HCT116 (cell line): ENCODE data around the gene DTX1. TPM values are rescaled to one million over a fixed set of nuclear protein-coding genes. Genes with fewer than 3 reads are reported as not detected.

Source experiments
- ATAC-seq: fragments of 200-7000 bp; cut with Tn5 transposase; 2 replicates; pipeline ENCODE4 v1.9.1; 2020; ENCODE audit warnings: mild to moderate bottlenecking, moderate library complexity
- BruUV-seq: library from RNA; stranded (reverse); fragments of 400-500 nt; replicated peaks from 2 replicates; lab custom pipeline; 2021; lab: Mats Ljungman, UMichigan
- CTCF ChIA-PET: fragments of 300-600 bp; sonication (Branson Sonifier 250); formaldehyde crosslinking; loops from one replicate; lab custom pipeline; 2021; ENCODE audit warnings: antibody characterized with exemption; lab: Charles Lee
- POLR2A ChIA-PET: fragments of 300-600, 350-600 bp; sonication (Branson Sonifier 250); formaldehyde crosslinking; loops from one replicate; lab custom pipeline; 2021; ENCODE audit warnings: antibody characterized with exemption; lab: Charles Lee
- RAD21 ChIA-PET, 2 experiments: fragments of 300-600 bp; sonication (Branson Sonifier 250); formaldehyde crosslinking; loops; one replicate each; lab custom pipeline; 2023; ENCODE audit warnings: low total read pairs in 2 of 2; ENCODE audit not compliant: uncharacterized antibody in 2 of 2, unreplicated experiment in 2 of 2, low non-redundant PET in 1 of 2; lab: Charles Lee
- DNase-seq: peaks from one replicate; pipeline ENCODE4 v3.0.0-alpha.2; 2010; ENCODE audit warnings: low read depth, low spot score
- H2AFZ ChIP-seq: fragments of 200-600 bp; shearing (Covaris generic), sonication (generic); 2 replicates; pipeline ENCODE4 v1.6.1; 2017; ENCODE audit warnings: low read depth, mixed run types, mixed read lengths, antibody characterized with exemption, low read length; ENCODE audit not compliant: poor library complexity, severe bottlenecking
- H3K27ac ChIP-seq: 2 replicates; pipeline ENCODE4 v1.5.1; 2012; ENCODE audit warnings: low read depth, low read length
- H3K27me3 ChIP-seq: fragments of 200-600 bp; sonication (generic); 2 replicates; pipeline ENCODE4 v1.6.1; 2016; ENCODE audit warnings: mixed run types, low read length, mixed read lengths; ENCODE audit not compliant: insufficient read depth
- H3K36me3 ChIP-seq, 2 experiments: fragments of 200-500 bp in 1 of 2; fragments of 200-600 bp in 1 of 2; sonication (Bioruptor generic) in 1 of 2; sonication (generic) in 1 of 2; 2 replicates each; pipeline versions ENCODE4 v1.5.1 to v1.6.1; 2014 to 2016; ENCODE audit warnings: low read length in 2 of 2, inconsistent platforms in 1 of 2, mixed read lengths in 1 of 2, mixed run types in 1 of 2; ENCODE audit not compliant: insufficient read depth in 2 of 2, control insufficient read depth in 1 of 2
- H3K4me1 ChIP-seq, 2 experiments: fragments of 200-600 bp in 1 of 2; sonication (generic) in 1 of 2; 2 replicates each; pipeline versions ENCODE4 v1.5.1 to v1.6.1; 2012 to 2017; ENCODE audit warnings: low read length in 2 of 2, inconsistent platforms in 1 of 2, mild to moderate bottlenecking in 1 of 2, mixed read lengths in 1 of 2, mixed run types in 1 of 2, moderate library complexity in 1 of 2; ENCODE audit not compliant: insufficient read depth in 2 of 2, control insufficient read depth in 1 of 2
- H3K4me2 ChIP-seq: fragments of 200-600 bp; sonication (generic); 2 replicates; pipeline ENCODE4 v1.6.1; 2017; ENCODE audit warnings: mixed run types, low read length, mixed read lengths
- H3K4me3 ChIP-seq, 2 experiments: fragments of 200-600 bp in 1 of 2; sonication (generic) in 1 of 2; replicated peaks in 1 of 2; 2 replicates each; pipeline ENCODE4 v1.5.1; 2011 to 2016; ENCODE audit warnings: low read length in 2 of 2, control low read depth in 1 of 2, low read depth in 1 of 2, mild to moderate bottlenecking in 1 of 2, mixed read lengths in 1 of 2, mixed run types in 1 of 2
- H3K79me2 ChIP-seq: fragments of 200-600 bp; sonication (generic); 2 replicates; pipeline ENCODE4 v1.6.1; 2017; ENCODE audit warnings: mild to moderate bottlenecking, mixed run types, low read length, moderate library complexity, mixed read lengths; ENCODE audit not compliant: insufficient read depth
- H3K9ac ChIP-seq: fragments of 200-600 bp; sonication (generic); 2 replicates; pipeline ENCODE4 v1.6.1; 2016; ENCODE audit warnings: low read length, mixed read lengths
- H3K9me2 ChIP-seq: fragments of 200-600 bp; sonication (generic), shearing (Covaris generic); 2 replicates; pipeline ENCODE4 v1.6.1; 2017; ENCODE audit warnings: mixed run types, mild to moderate bottlenecking, moderate library complexity; ENCODE audit not compliant: insufficient read depth
- H3K9me3 ChIP-seq, 2 experiments: fragments of 200-500 bp in 1 of 2; fragments of 200-600 bp in 1 of 2; sonication (Bioruptor generic) in 1 of 2; sonication (generic) in 1 of 2; 2 replicates each; pipeline ENCODE4 v1.6.1; 2014 to 2017; ENCODE audit warnings: low read length in 2 of 2, mixed read lengths in 2 of 2, inconsistent platforms in 1 of 2, low read depth in 1 of 2, mild to moderate bottlenecking in 1 of 2, mixed run types in 1 of 2, moderate library complexity in 1 of 2; ENCODE audit not compliant: control insufficient read depth in 1 of 2, insufficient read depth in 1 of 2
- H4K20me1 ChIP-seq: fragments of 200-600 bp; sonication (generic), shearing (Covaris generic); 2 replicates; pipeline ENCODE4 v1.6.1; 2017; ENCODE audit warnings: mixed run types, mild to moderate bottlenecking, moderate library complexity; ENCODE audit not compliant: insufficient read depth
- CEBPB ChIP-seq: IDR thresholded peaks from 2 replicates; pipeline ENCODE4 v1.6.1; 2012; ENCODE audit warnings: low read depth
- ELF1 ChIP-seq: IDR thresholded peaks from 2 replicates; pipeline ENCODE4 v1.6.1; 2012; ENCODE audit warnings: low read depth, borderline replicate concordance
- EZH2phosphoT487 ChIP-seq: fragments of 200-600 bp; IDR thresholded peaks from 2 replicates; pipeline ENCODE4 v1.6.1; 2018; ENCODE audit warnings: antibody characterized with exemption, borderline replicate concordance
- FOSL1 ChIP-seq: IDR thresholded peaks from 2 replicates; pipeline ENCODE4 v1.6.1; 2012; ENCODE audit warnings: low read depth
- POLR2A ChIP-seq: IDR thresholded peaks from 2 replicates; pipeline ENCODE4 v1.7.0; 2011; ENCODE audit warnings: borderline replicate concordance; ENCODE audit not compliant: insufficient read depth, insufficient read length; ENCODE audit errors: extremely low read depth
- POLR2AphosphoS5 ChIP-seq: IDR thresholded peaks from 2 replicates; pipeline ENCODE4 v1.6.1; 2011; ENCODE audit warnings: mild to moderate bottlenecking, low read depth, low read length, moderate library complexity
- SIN3A ChIP-seq: IDR thresholded peaks from 2 replicates; pipeline ENCODE4 v1.6.1; 2012; ENCODE audit warnings: low read depth
- TCF7L2 ChIP-seq: IDR thresholded peaks from 2 replicates; pipeline ENCODE4 v1.7.0; 2011; ENCODE audit warnings: borderline replicate concordance, inconsistent platforms; ENCODE audit not compliant: insufficient read depth, insufficient read length; ENCODE audit errors: extremely low read depth
- intact Hi-C: fragments of 100-400 bp; cut with micrococcal nuclease; formaldehyde crosslinking; loops from 2 replicates; pipeline ENCODE4 v1.10.0; 2022
- total RNA-seq: library from RNA; stranded (reverse); gene quantifications from one replicate; pipeline ENCODE4 v1.2.1, GENCODE V29; 2021; ENCODE audit not compliant: unreplicated experiment
- TF ChIP-seq, protein P1 (sequence below), 3 experiments: fragments of 200-600 bp in 1 of 3; sonication (generic) in 1 of 3; IDR thresholded peaks in 2 of 3; conservative IDR thresholded peaks in 1 of 3; 2 replicates each; pipeline ENCODE4 v1.5.1; 2012 to 2017; ENCODE audit warnings: low read depth in 2 of 3, low read length in 2 of 3, antibody characterized with exemption in 1 of 3, borderline replicate concordance in 1 of 3, control low read depth in 1 of 3, mild to moderate bottlenecking in 1 of 3, mixed read lengths in 1 of 3, mixed run types in 1 of 3, moderate library complexity in 1 of 3; ENCODE audit not compliant: insufficient read depth in 1 of 3
- TF ChIP-seq, protein P2 (sequence below): IDR thresholded peaks from 2 replicates; pipeline ENCODE4 v1.6.1; 2011; ENCODE audit warnings: mild to moderate bottlenecking, low read length, moderate library complexity; ENCODE audit not compliant: insufficient replicate concordance; ENCODE audit errors: extremely low read depth
- TF ChIP-seq, protein P3 (sequence below): IDR thresholded peaks from 2 replicates; pipeline ENCODE4 v1.6.1; 2012

The DTX1 gene
- total RNA-seq, 1 experiment from 2014 or later = not detected

DNA sequence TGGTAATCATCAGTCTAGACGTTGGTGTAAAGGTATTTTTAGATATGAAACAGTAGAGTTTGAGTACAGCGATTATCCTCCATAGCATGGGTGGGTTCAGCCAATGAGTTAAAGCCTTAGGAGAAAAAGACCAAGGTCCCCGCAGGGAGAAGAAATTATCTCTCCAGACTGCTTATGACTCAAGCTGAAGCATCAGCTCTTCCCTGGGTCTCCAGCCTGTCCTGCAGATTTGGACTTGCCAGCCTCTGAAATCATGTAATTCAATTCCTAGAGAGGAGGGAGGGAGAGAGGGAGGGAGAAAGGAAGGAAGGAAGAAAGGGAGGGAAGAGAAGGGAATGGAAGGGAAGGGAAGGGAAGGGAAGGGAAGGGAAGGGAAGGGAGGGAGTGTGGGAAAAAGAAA is 12.0 kb upstream of the DTX1 start:
- H4K20me1 ChIP-seq = no peaks in the 10 kb centered on the region
- H3K79me2 ChIP-seq = no peaks in the 10 kb centered on the region
- H3K36me3 ChIP-seq = no peaks in the 10 kb centered on the region
- H3K9me2 ChIP-seq = no peaks in the 10 kb centered on the region
- ATAC-seq (no peak), DNase-seq (no peak)
- peaks cover 6% of the 10 kb centered on the region; the same call in 1 of the 2 replicates for H3K27me3 ChIP-seq
- intact Hi-C loops = no loop called here
- ChIA-PET CTCF (interaction anchor here (0.8 kb wide), 1 partner anchor 52 kb away, joined by 5 read pairs; no protein-coding TSS in a partner anchor), RAD21 (interaction anchor here in 1 of 2 experiments (0.6 to 0.8 kb wide), 2 partner anchors 18 to 946 kb away, joined by 3 read pairs; no protein-coding TSS in a partner anchor), POLR2A (no interaction called here)
- no peak overlapping the region for H3K27ac ChIP-seq
- no peak overlapping the region for H3K4me3 ChIP-seq
- BruUV-seq = no TSS peak
- H3K9me3 ChIP-seq = no peaks in the 10 kb centered on the region
- H3K4me1 ChIP-seq = peaks cover 6 to 16% of the 10 kb centered on the region in 2 experiments; a peak in 3 of 4 replicates
- no peak overlapping the region for H2AFZ ChIP-seq
- TF ChIP-seq CEBPB (no peak), POLR2A (no peak), SIN3A (no peak), FOSL1 (no peak), POLR2AphosphoS5 (no peak), TCF7L2 (no peak), ELF1 (no peak), EZH2phosphoT487 (no peak)
- TF ChIP-seq, protein P1, sequence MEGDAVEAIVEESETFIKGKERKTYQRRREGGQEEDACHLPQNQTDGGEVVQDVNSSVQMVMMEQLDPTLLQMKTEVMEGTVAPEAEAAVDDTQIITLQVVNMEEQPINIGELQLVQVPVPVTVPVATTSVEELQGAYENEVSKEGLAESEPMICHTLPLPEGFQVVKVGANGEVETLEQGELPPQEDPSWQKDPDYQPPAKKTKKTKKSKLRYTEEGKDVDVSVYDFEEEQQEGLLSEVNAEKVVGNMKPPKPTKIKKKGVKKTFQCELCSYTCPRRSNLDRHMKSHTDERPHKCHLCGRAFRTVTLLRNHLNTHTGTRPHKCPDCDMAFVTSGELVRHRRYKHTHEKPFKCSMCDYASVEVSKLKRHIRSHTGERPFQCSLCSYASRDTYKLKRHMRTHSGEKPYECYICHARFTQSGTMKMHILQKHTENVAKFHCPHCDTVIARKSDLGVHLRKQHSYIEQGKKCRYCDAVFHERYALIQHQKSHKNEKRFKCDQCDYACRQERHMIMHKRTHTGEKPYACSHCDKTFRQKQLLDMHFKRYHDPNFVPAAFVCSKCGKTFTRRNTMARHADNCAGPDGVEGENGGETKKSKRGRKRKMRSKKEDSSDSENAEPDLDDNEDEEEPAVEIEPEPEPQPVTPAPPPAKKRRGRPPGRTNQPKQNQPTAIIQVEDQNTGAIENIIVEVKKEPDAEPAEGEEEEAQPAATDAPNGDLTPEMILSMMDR (IDR thresholded peaks at IDR 0.05 in 2 of 3, conservative IDR thresholded peaks at IDR 0.05 in 1 of 3; ENCODE audit: borderline replicate concordance in 1 of 3, insufficient read depth in 1 of 3, low read depth in 2 of 3, low read length in 2 of 3) = no peak
- TF ChIP-seq, protein P2, sequence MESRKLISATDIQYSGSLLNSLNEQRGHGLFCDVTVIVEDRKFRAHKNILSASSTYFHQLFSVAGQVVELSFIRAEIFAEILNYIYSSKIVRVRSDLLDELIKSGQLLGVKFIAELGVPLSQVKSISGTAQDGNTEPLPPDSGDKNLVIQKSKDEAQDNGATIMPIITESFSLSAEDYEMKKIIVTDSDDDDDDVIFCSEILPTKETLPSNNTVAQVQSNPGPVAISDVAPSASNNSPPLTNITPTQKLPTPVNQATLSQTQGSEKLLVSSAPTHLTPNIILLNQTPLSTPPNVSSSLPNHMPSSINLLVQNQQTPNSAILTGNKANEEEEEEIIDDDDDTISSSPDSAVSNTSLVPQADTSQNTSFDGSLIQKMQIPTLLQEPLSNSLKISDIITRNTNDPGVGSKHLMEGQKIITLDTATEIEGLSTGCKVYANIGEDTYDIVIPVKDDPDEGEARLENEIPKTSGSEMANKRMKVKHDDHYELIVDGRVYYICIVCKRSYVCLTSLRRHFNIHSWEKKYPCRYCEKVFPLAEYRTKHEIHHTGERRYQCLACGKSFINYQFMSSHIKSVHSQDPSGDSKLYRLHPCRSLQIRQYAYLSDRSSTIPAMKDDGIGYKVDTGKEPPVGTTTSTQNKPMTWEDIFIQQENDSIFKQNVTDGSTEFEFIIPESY = no peak
- TF ChIP-seq, protein P3, sequence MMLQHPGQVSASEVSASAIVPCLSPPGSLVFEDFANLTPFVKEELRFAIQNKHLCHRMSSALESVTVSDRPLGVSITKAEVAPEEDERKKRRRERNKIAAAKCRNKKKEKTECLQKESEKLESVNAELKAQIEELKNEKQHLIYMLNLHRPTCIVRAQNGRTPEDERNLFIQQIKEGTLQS = no peak
- H3K4me2 ChIP-seq = no peak overlapping the region
- H3K9ac ChIP-seq = no peak overlapping the region
